Aorta (tissue), 5 donors: ENCODE data around the gene ABCA13. TPM values are rescaled to one million over a fixed set of nuclear protein-coding genes. Genes with fewer than 3 reads are reported as not detected.
"Not testable (repeated sequence)": the region's sequence is repeated elsewhere in the genome, so short reads cannot be mapped to it uniquely, and the experiment has no call there.

Experiments
- ATAC-seq: fragments of 200-7000 bp; cut with Tn5 transposase; one replicate; pipeline ENCODE4 v1.9.1; 2022; ENCODE audit warnings: moderate library complexity; ENCODE audit not compliant: low FRiP score
- DNase-seq, 2 donors: peaks; one replicate each; pipeline ENCODE4 v3.0.0-alpha.2; 2020
- H3K27ac ChIP-seq, 2 donors: one replicate each; pipeline ENCODE4 v1.5.1; 2013; ENCODE audit warnings: low read length in 2 of 2, mild to moderate bottlenecking in 2 of 2, moderate library complexity in 2 of 2, control low read depth in 1 of 2, inconsistent platforms in 1 of 2, low read depth in 1 of 2
- H3K27me3 ChIP-seq, 2 donors: one replicate each; pipeline ENCODE4 v1.6.1; 2013; ENCODE audit warnings: control low read depth in 1 of 2, low read length in 1 of 2, mild to moderate bottlenecking in 1 of 2, moderate library complexity in 1 of 2; ENCODE audit not compliant: insufficient read depth in 2 of 2, control insufficient read depth in 1 of 2
- H3K36me3 ChIP-seq, 2 donors: one replicate each; pipeline ENCODE4 v1.6.1; 2013; ENCODE audit warnings: control low read depth in 1 of 2, low read length in 1 of 2, mild to moderate bottlenecking in 1 of 2; ENCODE audit not compliant: insufficient read depth in 2 of 2, control insufficient read depth in 1 of 2
- H3K4me1 ChIP-seq, 2 donors: one replicate each; pipeline ENCODE4 v1.6.1; 2013; ENCODE audit warnings: low read length in 2 of 2, control low read depth in 1 of 2, mild to moderate bottlenecking in 1 of 2, moderate library complexity in 1 of 2; ENCODE audit not compliant: insufficient read depth in 2 of 2, control insufficient read depth in 1 of 2
- H3K4me3 ChIP-seq, 2 donors: one replicate each; pipeline ENCODE4 v1.5.1; 2013; ENCODE audit warnings: low read length in 2 of 2, control low read depth in 1 of 2, mild to moderate bottlenecking in 1 of 2
- H3K9me3 ChIP-seq: one replicate; pipeline ENCODE4 v1.6.1; 2013; ENCODE audit warnings: mild to moderate bottlenecking, low read length; ENCODE audit not compliant: control insufficient read depth
- WGBS, 2 donors: extraction: QIAGEN DNeasy Blood & Tissue Kit; methylation state at CpG; one replicate each; pipeline ENCODE4 v1.1.7; 2013; 5-methylcytosine and 5-hydroxymethylcytosine counted together
- intact Hi-C, 2 donors: fragments of 100-400 bp; cut with DNase I; formaldehyde crosslinking; loops; one replicate each; pipeline versions ENCODE4 v1.14.2 to v1.15.0; 2022
- polyA plus RNA-seq, 2 donors: library from polyadenylated mRNA; stranded (reverse); fragments of 200-250 nt; gene quantifications; one replicate each; pipeline ENCODE4 v1.2.3, GENCODE V29; 2013
- total RNA-seq, 2 donors: library from RNA; stranded (reverse); fragmentation: NEBNext Ultra II Directional; extraction: Animal tissue kit (Norgen Biotek cat#: 25700); gene quantifications; one replicate each; pipeline ENCODE4 v1.2.1, GENCODE V29; 2021
- donor health status: healthy with polysubstance abuse.
- donor health status: Bipolar disorder and iron deficiency.
- donor health status: DM: no; HTN: no; CAD: no.
- donor health status: DM: no; HTN: no; CAD: no.
- donor health status: DM: yes; HTN: yes; CAD: no.

Gene ABCA13
- total and polyA plus RNA-seq, 4 donors = 0.06 to 0.12 TPM; not detected in 2

DNA sequence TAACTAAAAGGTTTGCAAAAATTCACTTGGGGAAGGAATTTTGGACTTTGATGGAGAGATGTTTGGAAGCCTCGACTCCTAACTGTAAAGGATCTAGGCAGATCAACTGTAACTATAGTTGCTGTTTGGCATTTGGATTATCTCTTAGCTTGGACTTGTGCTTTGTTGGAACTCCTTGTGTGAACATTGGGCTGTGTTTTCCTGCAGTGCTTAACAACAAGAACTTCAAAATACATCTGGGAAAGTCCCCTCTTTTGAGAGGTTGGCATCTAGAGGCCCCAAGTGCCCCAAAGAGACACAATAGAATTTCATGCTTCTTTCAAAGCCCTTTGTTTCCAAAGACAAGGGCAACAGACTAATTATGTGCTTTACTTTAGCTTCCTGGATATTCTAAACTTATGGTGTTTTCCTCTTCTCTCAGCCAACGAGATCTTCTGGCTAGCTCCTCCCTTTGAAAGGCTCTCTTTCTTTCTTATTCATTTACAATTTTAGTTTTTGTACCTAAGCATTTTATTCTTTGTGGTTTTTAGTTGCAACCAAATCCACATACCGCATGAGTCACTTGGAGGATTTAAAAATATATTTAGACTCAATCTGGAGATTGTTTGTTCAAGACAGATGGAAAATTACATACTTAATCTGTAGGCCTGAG lies 11.6 kb downstream of the ABCA13 start:
- DNase-seq (no peak), ATAC-seq (no peak)
- intact Hi-C loops = no loop called here
- 40 to 41% methylated on average over 3 of the region's 3 CpGs for WGBS, 2 donors
- H3K36me3 ChIP-seq = no peaks in the 10 kb centered on the region
- no peak overlapping the region for H3K4me3 ChIP-seq
- H3K4me1 ChIP-seq = peaks cover 0 to 5% of the 10 kb centered on the region in 2 donors
- no peak overlapping the region for H3K27ac ChIP-seq
- H3K9me3 ChIP-seq = no peaks in the 10 kb centered on the region
- H3K27me3 ChIP-seq = no peaks in the 10 kb centered on the region

DNA sequence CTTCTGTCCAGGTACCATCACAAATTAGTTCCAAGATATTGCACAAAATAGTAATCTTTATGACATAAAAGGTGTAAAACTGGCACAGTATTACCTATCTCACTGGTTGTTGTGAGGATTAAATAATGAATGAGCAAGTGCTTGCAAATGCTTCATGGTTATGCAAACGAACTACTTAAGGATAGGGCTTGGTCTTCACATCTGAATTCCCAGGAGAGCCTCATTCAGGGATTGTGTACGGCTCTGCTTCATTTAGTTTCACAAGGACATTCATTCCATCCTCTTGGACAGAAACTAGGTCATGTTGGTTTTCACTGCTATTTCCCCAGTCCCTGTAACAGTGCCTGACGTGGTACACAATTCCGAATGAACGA lies 12.1 kb downstream of the ABCA13 start:
- DNase-seq = no peak
- WGBS, 2 donors = 68 to 70% methylated on average over 5 of the region's 5 CpGs
- Histone ChIP-seq H3K9me3 (no peaks in the 10 kb centered on the region), H3K36me3 (no peaks in the 10 kb centered on the region), H3K4me3 (no peak overlapping the region), H3K4me1 (peaks cover 0 to 5% of the 10 kb centered on the region in 2 donors), H3K27me3 (no peaks in the 10 kb centered on the region), H3K27ac (no peak overlapping the region)
- no peak for ATAC-seq
- intact Hi-C loops = no loop called here

DNA sequence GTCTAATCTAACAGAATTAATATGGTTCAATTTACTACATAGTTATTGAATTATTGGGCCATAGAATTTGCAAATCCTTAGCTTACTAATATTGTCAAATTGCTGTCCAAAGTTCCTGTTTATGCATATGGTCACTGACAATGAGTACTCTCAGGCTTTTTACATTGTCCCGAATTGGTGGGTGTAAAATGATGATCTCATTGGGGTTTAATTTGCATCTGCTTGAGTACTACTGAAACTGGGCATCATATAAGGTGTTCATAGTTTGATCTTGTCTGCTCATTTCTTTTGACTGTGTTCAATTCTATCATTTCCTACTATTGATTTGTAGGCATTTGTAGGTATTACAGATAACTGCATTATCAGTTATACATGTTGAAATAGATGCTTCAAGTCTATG lies 12.7 kb downstream of the ABCA13 start:
- H3K9me3 ChIP-seq = no peaks in the 10 kb centered on the region
- ATAC-seq (no peak), DNase-seq (no peak)
- no peaks in the 10 kb centered on the region for H3K36me3 ChIP-seq
- H3K4me1 ChIP-seq = peaks cover 0 to 5% of the 10 kb centered on the region in 2 donors
- H3K27me3 ChIP-seq = no peaks in the 10 kb centered on the region
- no peak overlapping the region for H3K4me3 ChIP-seq
- intact Hi-C loops = no loop called here
- no peak overlapping the region for H3K27ac ChIP-seq
- 65% methylated on average over 1 of the region's 1 CpG for WGBS, 2 donors

DNA sequence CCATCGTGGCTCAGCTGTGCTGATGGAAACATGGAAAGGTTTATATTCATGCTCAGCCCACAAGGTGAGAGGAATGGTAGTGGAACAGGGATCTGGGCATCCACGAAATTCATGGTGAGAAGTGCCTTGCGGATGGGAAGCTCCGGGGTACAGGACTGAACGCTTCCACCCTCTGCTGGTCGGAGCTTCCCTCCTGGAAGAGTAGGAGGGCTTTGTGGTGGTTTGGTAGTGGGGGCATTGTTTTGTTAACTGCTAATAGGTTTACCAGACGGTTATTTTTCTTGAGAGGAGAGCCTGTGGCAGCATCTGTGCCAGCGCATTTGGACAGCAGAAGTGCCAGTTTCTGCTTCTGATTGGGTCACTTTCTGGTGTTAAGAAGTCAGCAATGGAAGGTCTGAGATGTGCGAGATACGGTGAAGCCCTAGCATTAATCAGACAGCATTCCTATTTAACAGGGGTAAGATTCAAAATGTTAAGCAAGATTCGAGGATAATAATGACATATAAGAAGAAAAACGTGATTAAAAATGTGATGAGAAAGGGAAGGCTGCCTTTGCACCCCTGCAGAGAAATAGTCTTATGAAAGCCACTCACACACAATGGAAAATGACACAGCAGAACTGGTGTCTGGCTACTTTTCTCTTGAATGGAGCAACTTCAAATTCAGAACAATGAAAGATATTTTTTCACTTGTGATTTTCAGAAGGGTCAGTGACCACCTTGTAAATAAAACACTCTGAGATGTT lies 17.7 kb downstream of the ABCA13 start:
- no peak for DNase-seq
- 73 to 76% methylated on average over 12 of the region's 12 CpGs for WGBS, 2 donors
- no peaks in the 10 kb centered on the region for H3K9me3 ChIP-seq
- no peaks in the 10 kb centered on the region for H3K36me3 ChIP-seq
- H3K4me3 ChIP-seq = no peak overlapping the region
- H3K4me1 ChIP-seq = no peaks in the 10 kb centered on the region
- intact Hi-C loops = no loop called here
- ATAC-seq = no peak
- no peak overlapping the region for H3K27ac ChIP-seq
- no peaks in the 10 kb centered on the region for H3K27me3 ChIP-seq

DNA sequence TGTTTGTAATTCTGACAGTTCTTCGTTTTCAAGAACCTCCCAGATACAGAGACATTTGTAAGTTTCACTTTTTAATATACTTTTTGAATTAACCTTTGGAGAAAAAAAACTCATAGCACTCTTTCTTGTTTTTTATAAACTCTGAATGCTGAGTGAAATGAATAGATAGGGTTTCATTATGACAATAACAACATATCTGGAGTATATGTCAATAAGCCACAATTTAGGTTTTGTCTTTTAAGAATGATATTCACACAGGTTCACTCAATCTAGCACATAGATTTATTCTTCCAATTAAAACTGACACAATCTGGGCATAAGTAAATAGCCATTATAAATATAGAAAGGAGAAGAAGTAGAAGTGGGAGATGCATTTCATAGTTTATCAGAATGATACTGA lies 21.7 kb downstream of the ABCA13 start:
- 82 to 86% methylated on average over 1 of the region's 1 CpG for WGBS, 2 donors
- Histone ChIP-seq H3K27ac (no peak overlapping the region), H3K36me3 (no peaks in the 10 kb centered on the region), H3K4me1 (no peaks in the 10 kb centered on the region), H3K27me3 (no peaks in the 10 kb centered on the region), H3K4me3 (no peak overlapping the region), H3K9me3 (no peaks in the 10 kb centered on the region)
- no peak for DNase-seq
- intact Hi-C loops = no loop called here
- ATAC-seq = no peak

DNA sequence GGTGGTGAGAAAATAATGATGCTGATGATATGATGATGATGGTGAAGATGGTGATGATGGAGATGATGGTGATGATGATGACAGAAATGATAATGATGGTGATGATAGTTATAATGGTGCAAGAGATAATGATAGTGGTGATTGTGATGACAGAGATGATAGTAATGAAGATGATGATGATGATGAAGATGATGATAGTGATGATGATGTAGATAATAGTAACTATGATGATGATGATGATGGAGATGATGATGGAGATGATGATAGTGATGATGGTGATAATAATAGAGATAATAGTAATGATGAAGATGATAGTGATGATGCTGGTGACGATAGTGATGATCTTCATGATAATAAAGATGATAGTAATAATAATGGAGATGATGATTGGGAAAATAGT lies 22.2 kb downstream of the ABCA13 start:
- intact Hi-C loops = no loop called here
- WGBS, 2 donors = 0 to 2% methylated on average over 1 of the region's 1 CpG
- Histone ChIP-seq H3K4me1 (no peaks in the 10 kb centered on the region), H3K9me3 (no peaks in the 10 kb centered on the region), H3K27ac (no peak overlapping the region), H3K36me3 (no peaks in the 10 kb centered on the region), H3K4me3 (no peak overlapping the region), H3K27me3 (no peaks in the 10 kb centered on the region)
- ATAC-seq = no peak
- DNase-seq = no peak

DNA sequence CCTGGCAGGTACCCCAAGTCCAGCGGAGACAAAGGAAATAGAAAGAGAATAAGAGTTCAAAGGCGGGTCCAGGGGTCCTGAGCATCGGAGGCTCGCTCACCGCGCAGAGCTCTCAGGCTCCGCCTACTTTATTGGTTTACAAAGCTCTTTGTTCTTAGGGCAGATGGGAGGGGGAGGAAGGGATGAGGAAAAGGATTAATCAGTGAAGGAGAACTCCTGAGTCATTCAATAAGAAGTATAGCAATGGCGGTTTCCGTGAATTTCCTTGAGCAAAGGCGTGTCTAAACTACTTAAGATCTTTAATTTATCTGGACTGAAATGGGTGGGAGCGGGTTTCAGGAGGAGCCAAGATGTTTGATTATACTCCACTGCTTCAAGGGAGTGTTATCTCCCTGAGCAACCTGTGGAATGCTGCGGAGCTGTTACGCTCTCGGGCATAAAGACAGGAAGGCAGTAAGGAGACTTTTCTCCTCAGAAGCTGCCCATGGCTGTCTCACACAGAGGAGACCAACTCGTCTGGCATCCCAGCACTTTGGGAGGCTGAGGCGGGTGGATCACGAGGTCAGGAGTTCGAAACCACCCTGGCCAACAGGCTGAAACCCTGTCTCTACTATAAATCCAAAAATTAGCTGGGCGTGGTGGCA lies 29.8 kb downstream of the ABCA13 start:
- H3K4me1 ChIP-seq, H3K9me3 ChIP-seq, intact Hi-C loops, H3K4me3 ChIP-seq, H3K36me3 ChIP-seq, H3K27ac ChIP-seq, DNase-seq, ATAC-seq, H3K27me3 ChIP-seq: not testable (repeated sequence)
- WGBS, 2 donors = 78 to 84% methylated on average over 19 of the region's 19 CpGs

DNA sequence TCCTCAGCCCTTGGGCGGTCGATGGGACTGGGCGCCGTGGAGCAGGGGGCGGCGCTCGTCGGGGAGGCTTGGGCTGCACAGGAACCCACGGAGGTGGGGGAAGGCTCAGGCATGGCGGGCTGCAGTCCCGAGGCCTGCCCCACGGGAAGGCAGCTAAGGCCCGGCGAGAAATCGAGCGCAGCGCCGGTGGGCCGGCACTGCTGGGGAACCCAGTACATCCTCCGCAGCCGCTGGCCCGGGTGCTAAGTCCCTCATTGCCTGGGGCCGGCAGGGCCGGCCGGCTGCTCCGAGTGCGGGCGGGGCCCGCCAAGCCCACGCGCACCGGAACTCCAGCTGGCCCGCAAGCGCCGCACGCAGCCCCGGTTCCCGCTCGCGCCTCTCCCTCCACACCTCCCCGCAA lies 31.7 kb downstream of the ABCA13 start:
- H3K9me3 ChIP-seq, H3K4me1 ChIP-seq, H3K27me3 ChIP-seq, H3K4me3 ChIP-seq, H3K27ac ChIP-seq, DNase-seq, intact Hi-C loops, ATAC-seq, H3K36me3 ChIP-seq: not testable (repeated sequence)
- 93 to 95% methylated on average over 32 to 41 of the region's 41 CpGs for WGBS, 2 donors
